Natural killer cell (primary cell): ENCODE data around the gene KCNE5. TPM values are rescaled to one million over a fixed set of nuclear protein-coding genes. Genes with fewer than 3 reads are reported as not detected.

Source experiments
- ATAC-seq, 3 donors: fragments of 150-1000 bp in 2 of 3; fragments of 200-7000 bp in 1 of 3; cut with Tn5 transposase; 1 replicate in 1 of 3; 2 replicates in 2 of 3; pipeline ENCODE4 v1.10.0; 2021; ENCODE audit warnings: mild to moderate bottlenecking in 2 of 3, moderate library complexity in 2 of 3
- DNase-seq, 2 donors: peaks; one replicate each; pipeline versions ENCODE4 v3.0.0 to v3.0.0-alpha.2; 2013 to 2021; ENCODE audit warnings: mixed read lengths in 1 of 2
- H3K27ac ChIP-seq: one replicate; pipeline ENCODE4 v1.5.1; 2013; ENCODE audit warnings: mild to moderate bottlenecking, low read length
- H3K27me3 ChIP-seq: one replicate; pipeline ENCODE4 v1.6.1; 2013; ENCODE audit warnings: low read length; ENCODE audit not compliant: control insufficient read depth, insufficient read depth
- H3K36me3 ChIP-seq: one replicate; pipeline ENCODE4 v1.6.1; 2013; ENCODE audit warnings: low read length; ENCODE audit not compliant: control insufficient read depth, insufficient read depth
- H3K4me1 ChIP-seq: one replicate; pipeline ENCODE4 v1.6.1; 2013; ENCODE audit warnings: low read length; ENCODE audit not compliant: control insufficient read depth, insufficient read depth
- H3K4me3 ChIP-seq: one replicate; pipeline ENCODE4 v1.5.1; 2013; ENCODE audit warnings: low read length
- H3K9me3 ChIP-seq: one replicate; pipeline ENCODE4 v1.6.1; 2013; ENCODE audit warnings: low read length; ENCODE audit not compliant: control insufficient read depth, insufficient read depth
- H3K27ac Mint-ChIP-seq, 2 donors: one replicate each; pipeline ENCODE4 v1.8.0; 2022; ENCODE audit warnings: mild to moderate bottlenecking in 2 of 2, mixed read lengths in 2 of 2, moderate library complexity in 1 of 2
- H3K27me3 Mint-ChIP-seq, 2 donors: one replicate each; pipeline ENCODE4 v1.8.0; 2022; ENCODE audit warnings: low read depth in 2 of 2, mixed read lengths in 2 of 2
- H3K36me3 Mint-ChIP-seq: one replicate; pipeline ENCODE4 v1.8.0; 2022; ENCODE audit warnings: mixed read lengths
- H3K4me1 Mint-ChIP-seq, 2 donors: one replicate each; pipeline ENCODE4 v1.8.0; 2022; ENCODE audit warnings: mixed read lengths in 2 of 2
- H3K4me3 Mint-ChIP-seq: one replicate; pipeline ENCODE4 v1.8.0; 2022; ENCODE audit warnings: mild to moderate bottlenecking, moderate library complexity, mixed read lengths
- H3K9me3 Mint-ChIP-seq, 2 donors: one replicate each; pipeline ENCODE4 v1.8.0; 2022; ENCODE audit warnings: mixed read lengths in 2 of 2
- CTCF ChIP-seq: fragments of 200-600 bp; IDR thresholded peaks from one replicate; pipeline ENCODE4 v1.8.0; 2022; ENCODE audit warnings: antibody characterized with exemption
- WGBS: methylation state at CpG from one replicate; pipeline ENCODE4 v1.1.7; 2013; ENCODE audit warnings: missing lambda C conversion rate; ENCODE audit not compliant: insufficient coverage; 5-methylcytosine and 5-hydroxymethylcytosine counted together
- intact Hi-C: fragments of 100-400 bp; cut with micrococcal nuclease; formaldehyde crosslinking; loops from one replicate; pipeline ENCODE4 v1.14.2; 2022
- total RNA-seq, 4 donors: library from RNA; stranded (reverse); fragments of 120-200 nt in 1 of 4; gene quantifications; one replicate each; pipeline versions ENCODE4 v1.2.3 to v1.2.4, GENCODE V29; 2013 to 2022

Gene KCNE5
- total RNA-seq, 3 donors from 2014 or later (not counting 1 experiment from before 2014, with no cell fraction given) = 0.47 to 1.1 (median 1.1) TPM

GRCh38 chrX:109596015-109596414 is 29.0 kb downstream of the KCNE5 start:
- Histone ChIP-seq H3K4me3 (no peak overlapping the region), H3K36me3 (no peaks in the 10 kb centered on the region), H3K9me3 (no peaks in the 10 kb centered on the region), H3K27ac (no peak overlapping the region), H3K4me1 (peaks cover 11% of the 10 kb centered on the region), H3K27me3 (no peaks in the 10 kb centered on the region)
- intact Hi-C loops = no loop called here
- Mint-ChIP-seq H3K36me3 (no peaks in the 10 kb centered on the region), H3K27me3 (peaks cover 0 to 8% of the 10 kb centered on the region in 2 donors), H3K27ac (no peak overlapping the region), H3K4me3 (no peak overlapping the region), H3K4me1 (peaks cover 11 to 14% of the 10 kb centered on the region in 2 donors), H3K9me3 (no peaks in the 10 kb centered on the region)
- DNase-seq (no peak), ATAC-seq (no peak)
- WGBS = no CpG with 5 or more reads among the region's 3 CpGs
- no peak for TF ChIP-seq CTCF

GRCh38 chrX:109590176-109590575 is 34.8 kb downstream of the KCNE5 start:
- Mint-ChIP-seq H3K27ac (no peak overlapping the region), H3K27me3 (peaks cover 0 to 25% of the 10 kb centered on the region in 2 donors), H3K9me3 (no peaks in the 10 kb centered on the region), H3K36me3 (no peaks in the 10 kb centered on the region), H3K4me3 (no peak overlapping the region), H3K4me1 (peaks cover 0 to 11% of the 10 kb centered on the region in 2 donors)
- DNase-seq (no peak), ATAC-seq (no peak)
- no peaks in the 10 kb centered on the region for H3K27me3 ChIP-seq
- WGBS = 100% methylated on average over 3 of the region's 4 CpGs
- intact Hi-C loops = no loop called here
- H3K36me3 ChIP-seq = no peaks in the 10 kb centered on the region
- H3K4me3 ChIP-seq = no peak overlapping the region
- no peak for TF ChIP-seq CTCF
- H3K4me1 ChIP-seq = no peaks in the 10 kb centered on the region
- H3K27ac ChIP-seq = no peak overlapping the region
- no peaks in the 10 kb centered on the region for H3K9me3 ChIP-seq

GRCh38 chrX:109585488-109585887 is 39.5 kb downstream of the KCNE5 start:
- H3K27ac Mint-ChIP-seq = no peak overlapping the region
- ATAC-seq = no peak
- H3K9me3 Mint-ChIP-seq = no peaks in the 10 kb centered on the region
- WGBS = 93% methylated on average over 7 of the region's 7 CpGs
- no peaks in the 10 kb centered on the region for H3K36me3 ChIP-seq
- peaks cover 0 to 44% of the 10 kb centered on the region in 2 donors for H3K27me3 Mint-ChIP-seq
- no peak overlapping the region for H3K4me3 Mint-ChIP-seq
- no peak overlapping the region for H3K27ac ChIP-seq
- intact Hi-C loops = no loop called here
- no peak for TF ChIP-seq CTCF
- peaks cover 0 to 6% of the 10 kb centered on the region in 2 donors for H3K4me1 Mint-ChIP-seq
- H3K4me1 ChIP-seq = no peaks in the 10 kb centered on the region
- H3K27me3 ChIP-seq = no peaks in the 10 kb centered on the region
- DNase-seq = no peak
- no peaks in the 10 kb centered on the region for H3K36me3 Mint-ChIP-seq
- H3K4me3 ChIP-seq = no peak overlapping the region
- no peaks in the 10 kb centered on the region for H3K9me3 ChIP-seq

- no peaks in the 10 kb centered on the region for H3K4me1 ChIP-seq
- no peak for DNase-seq
- H3K36me3 ChIP-seq = no peaks in the 10 kb centered on the region
- H3K4me1 Mint-ChIP-seq = no peaks in the 10 kb centered on the region
- H3K9me3 ChIP-seq = no peaks in the 10 kb centered on the region
- H3K27me3 ChIP-seq = no peaks in the 10 kb centered on the region
- H3K4me3 Mint-ChIP-seq = no peak overlapping the region
- H3K9me3 Mint-ChIP-seq = no peaks in the 10 kb centered on the region
- no peak for ATAC-seq
- H3K27ac ChIP-seq = no peak overlapping the region
- 60% methylated on average over 1 of the region's 1 CpG for WGBS
- no peak overlapping the region for H3K4me3 ChIP-seq
- peaks cover 2 to 24% of the 10 kb centered on the region in 2 donors for H3K27me3 Mint-ChIP-seq
- intact Hi-C loops = no loop called here
- no peak overlapping the region for H3K27ac Mint-ChIP-seq
- TF ChIP-seq CTCF = no peak
- no peaks in the 10 kb centered on the region for H3K36me3 Mint-ChIP-seq
Observed at GRCh38 chrX:109578916-109579315, 46.1 kb downstream of the KCNE5 start.
